HG03103 (cell line): Measurements from ENCODE around the gene AKR7A2.
"Not testable (repeated sequence)": the region's sequence is repeated elsewhere in the genome, so short reads cannot be mapped to it uniquely, and the experiment has no call there.

Experiments
- ATAC-seq: cut with Tn5 transposase; IDR thresholded peaks from one replicate; pipeline ENCODE4 v1.9.1; 2021; ENCODE audit warnings: low read depth; ENCODE audit not compliant: unreplicated experiment

AKR7A2 gene

DNA sequence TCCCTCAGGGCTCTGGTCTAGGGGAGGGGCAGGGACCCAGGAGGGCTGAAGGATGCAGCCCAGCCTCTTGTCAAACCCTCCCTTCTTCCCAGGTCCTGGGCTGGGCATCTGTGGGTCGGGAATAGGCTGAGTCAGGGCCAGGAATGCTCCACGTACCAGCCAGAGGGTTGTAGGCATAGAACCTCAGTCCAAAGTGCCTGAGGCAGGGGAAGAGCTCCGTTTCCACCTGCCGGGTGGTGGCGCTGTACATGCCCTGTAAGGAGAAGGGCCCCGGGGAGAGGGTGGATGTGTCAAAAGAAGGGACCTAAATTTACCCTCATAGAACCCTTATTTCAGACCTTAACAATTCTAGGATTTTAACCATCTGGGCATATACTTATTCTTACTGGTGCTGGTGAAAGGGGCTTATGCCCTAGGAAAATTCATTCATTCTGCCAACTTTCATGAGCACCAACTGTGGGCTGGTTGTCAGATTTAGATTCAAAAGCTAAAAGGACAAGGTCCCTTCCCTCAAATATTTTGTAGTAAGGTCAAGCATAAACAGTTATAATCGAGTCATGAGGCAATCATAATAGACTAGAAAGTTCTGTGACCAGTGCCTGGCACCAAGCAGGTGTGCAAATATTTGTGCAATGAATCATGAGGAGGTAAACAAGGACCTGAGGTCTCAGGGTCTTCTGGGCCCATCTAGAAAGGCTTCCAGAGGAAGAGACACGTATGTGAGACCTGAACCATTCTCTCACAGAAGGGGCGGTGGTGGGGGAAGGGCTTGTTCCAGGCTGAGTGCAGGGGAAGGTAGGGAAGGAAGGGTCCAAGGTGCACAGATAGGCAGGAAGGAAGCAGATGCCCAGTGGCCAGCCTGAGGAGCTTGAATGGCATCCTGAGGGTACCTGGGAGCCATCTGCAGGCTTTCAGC, 42.3 kb downstream of the AKR7A2 start:
- ATAC-seq, result not testable (repeated sequence)

DNA sequence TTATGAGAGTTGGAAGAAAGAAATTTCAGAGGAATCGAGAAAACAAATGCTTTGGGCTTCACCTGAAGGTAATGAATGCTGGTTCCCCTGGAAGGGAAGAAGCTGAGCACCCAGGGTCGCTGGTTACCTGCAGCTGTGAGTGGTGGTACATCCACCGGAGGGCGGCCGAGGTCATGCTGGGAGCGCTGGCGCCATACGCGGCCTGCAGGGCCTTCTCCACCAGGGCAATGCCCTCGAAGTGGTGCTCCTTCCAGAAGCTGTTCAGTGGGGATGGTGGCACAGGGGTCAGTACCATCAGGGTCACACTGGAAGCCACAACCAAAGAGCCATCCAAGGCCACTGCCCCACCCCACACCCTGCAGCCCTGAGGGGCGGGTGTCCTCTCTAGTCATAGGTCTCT, 43.5 kb downstream of the AKR7A2 start:
- no peak for ATAC-seq

DNA sequence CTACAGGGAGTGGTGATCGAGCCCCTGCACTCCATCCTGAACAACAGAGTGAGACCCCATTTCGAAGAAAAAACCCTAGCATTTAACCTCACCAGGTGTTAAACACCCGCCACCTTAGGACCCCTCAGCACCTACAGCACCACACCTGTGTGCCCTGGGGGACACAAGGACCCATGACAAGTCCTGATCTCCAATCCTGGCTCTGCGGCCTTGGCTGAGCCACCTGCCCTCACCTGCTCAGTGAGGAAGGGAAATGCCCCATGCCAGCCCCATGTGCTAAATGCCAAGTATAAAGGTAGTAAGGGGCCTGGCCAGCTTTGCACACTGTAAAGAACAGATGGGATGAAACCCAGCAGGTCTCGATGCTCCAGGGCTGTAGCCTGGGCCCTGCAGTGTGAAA, 49.2 kb downstream of the AKR7A2 start:
- ATAC-seq, result no peak

DNA sequence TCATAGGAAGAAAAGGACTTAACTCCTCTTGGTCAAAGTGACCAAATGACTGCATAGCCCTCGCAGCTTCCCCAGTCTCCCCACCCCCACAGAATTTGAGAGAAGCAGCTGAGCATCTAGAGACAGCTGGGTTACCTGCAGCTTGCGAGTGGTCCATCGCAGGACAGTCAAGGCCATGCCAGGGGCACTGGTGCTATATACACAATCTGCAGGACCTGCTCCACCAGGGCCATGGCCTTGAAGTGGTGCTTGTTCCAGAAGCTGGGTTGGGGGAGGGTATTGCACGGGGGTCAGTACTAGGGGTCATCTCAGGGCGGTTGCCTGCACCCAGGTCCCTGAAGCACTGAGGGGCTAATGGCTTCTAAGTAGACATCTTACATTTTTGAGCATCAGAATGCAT, 49.9 kb downstream of the AKR7A2 start:
- ATAC-seq, result no peak

DNA sequence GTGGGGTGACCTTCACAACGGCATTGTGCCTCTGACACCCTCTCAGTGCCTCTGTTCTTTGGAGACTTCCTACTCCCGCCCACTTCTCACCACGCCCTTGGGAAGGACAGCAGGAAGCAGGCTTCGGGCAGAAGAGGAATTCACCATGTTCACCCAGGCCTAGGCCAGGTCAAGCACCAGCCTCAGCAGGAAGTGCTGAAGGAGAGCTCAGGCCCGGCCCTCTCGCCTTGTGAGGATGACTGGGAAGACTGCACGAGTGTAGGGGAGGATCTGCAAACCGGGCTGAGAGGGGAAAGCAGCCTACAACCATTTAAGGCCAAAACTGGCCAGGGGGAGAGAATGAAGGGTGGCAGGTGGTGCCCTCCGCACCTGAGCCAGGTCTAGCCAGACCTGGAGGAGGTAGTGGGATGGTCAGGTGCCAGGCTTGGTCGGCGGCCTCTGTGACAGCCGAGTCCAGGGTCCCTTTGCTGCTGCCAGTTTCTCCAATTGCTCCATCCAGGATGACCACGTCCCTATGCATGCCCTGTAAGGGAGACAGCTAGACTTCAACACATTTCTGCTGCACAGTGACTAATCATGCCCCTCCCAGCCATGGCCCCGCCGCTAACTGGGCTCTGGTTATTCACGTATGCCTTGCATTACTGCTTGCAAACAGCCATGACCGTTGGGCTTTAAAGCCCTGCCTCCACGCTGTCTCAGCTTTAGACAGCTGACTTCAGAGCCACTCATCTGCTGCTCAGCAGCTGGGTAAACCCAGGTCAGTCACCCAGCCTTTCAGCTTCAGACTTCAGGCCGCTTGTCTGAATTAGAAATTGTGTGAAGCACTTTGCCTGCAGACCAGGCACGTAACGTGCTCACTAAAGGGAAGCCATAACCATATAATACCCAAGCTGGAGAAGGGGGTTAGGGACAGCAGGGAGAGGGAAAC, 51.5 kb downstream of the AKR7A2 start:
- no peak for ATAC-seq

DNA sequence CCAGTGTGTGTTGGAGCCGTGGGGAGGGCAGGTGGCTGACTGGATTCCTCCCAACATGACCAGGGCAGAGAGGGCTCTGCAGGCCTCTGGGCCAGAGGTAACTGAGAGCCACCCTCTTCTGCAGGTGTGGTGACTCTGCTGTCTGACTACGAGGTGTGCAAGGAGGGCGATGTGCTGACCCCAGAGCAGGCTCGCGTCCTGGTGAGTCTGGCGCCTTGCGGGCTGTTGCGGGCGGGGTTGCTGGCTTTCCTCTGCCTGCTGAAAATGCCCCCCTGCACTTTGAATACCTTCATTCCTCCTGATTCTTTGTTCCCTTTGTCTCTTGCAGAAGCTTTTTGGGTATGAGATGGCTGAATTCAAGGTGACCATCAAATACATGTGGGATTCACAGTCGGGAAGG, 53.6 kb downstream of the AKR7A2 start:
- no peak for ATAC-seq

DNA sequence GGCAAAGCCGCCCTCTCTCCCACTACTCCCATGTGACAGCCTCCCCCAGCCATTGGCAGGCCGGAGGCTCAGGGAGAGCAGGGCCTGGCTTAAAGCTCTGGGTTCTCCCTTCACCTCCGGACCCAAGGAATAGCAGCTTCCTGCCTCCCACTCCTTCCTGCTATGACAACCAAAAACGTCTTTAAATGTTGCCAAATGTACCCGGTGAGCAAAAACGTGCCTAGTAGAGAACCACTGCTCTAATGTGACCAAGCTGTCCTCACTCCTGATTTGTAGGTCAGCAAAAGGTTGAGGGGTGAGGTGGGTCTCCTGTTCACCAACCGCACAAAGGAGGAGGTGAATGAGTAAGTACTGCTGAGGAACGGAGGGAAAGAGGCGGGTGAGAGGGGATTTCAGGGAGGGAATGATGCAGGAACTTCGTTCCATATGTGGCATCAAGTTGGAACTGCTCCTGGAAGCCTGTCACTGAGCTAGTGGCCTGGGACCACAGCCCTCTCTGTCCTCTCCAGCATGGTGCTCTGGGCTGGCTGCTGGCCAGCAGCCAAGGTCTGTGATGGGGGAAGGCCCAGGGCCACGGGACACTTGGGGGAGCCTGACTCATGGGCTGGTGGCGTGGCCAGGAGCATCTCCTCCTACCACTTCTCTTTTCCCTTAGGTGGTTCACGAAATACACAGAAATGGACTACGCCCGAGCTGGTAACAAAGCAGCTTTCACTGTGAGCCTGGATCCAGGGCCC, 54.6 kb downstream of the AKR7A2 start:
- no peak for ATAC-seq

DNA sequence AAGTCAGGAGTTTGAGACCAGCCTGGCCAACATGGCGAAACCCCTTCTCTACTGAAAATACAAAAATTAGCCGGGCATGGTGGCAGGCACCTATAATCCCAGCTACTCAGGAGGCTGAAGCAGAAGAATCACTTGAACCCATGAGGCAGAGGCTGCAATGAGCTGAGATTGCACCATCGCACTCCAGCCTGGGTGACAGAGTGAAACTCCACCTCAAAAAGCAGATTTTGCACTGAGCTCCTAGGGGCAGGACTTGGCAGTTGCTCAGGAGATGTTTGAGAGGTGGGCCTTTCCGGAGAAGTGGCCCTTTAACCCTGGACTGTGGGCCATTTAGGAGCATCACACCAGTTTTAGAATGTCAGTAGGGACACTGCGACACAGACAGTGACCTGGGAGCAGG, 55.6 kb downstream of the AKR7A2 start:
- not testable (repeated sequence) for ATAC-seq

DNA sequence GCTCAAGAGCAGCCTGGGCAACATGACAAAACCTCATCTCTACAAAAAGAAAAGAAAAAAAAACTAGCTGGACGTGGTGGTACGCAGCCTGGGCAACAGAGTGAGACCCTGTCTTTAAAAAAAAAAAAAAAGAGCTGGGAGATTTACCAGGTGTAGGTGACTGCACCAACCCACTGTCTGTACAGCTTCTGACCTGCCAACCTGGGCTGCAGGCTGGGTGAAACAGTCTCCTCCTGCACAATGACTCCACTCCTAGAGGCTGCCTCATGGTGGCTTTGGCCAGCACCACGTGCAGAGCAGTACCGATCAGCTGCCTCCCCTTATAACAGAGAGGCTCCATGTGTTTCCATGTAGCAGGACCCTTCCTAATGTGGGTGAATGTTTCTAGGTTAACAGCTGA, 56.7 kb downstream of the AKR7A2 start:
- ATAC-seq, result no peak

DNA sequence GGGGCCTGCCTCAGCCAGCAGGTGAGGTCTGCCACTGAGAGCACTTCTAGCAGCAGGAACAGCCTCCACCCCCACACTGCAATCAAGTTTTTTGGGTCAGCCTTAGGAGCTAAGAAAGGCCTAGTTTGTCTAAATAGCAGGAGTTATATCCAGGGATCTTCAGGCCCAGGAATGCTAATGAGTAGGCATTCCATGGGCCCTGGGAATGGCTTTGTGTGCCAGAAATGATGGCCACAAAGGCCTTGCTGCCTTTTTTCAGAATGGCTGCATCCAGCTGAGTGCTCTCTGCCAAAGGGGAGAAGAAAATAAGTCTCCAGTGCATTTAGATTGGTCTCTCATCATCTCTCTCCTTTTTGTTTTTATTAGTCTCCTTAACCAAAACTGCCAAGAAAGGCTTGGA, 57.5 kb downstream of the AKR7A2 start:
- ATAC-seq, result no peak
